GM21423 (cell line): ENCODE measurements around the gene DENND1A.

Experiments
- ATAC-seq: cut with Tn5 transposase; IDR thresholded peaks from one replicate; pipeline ENCODE4 v1.9.1; 2021; ENCODE audit warnings: mild to moderate bottlenecking, moderate library complexity; ENCODE audit not compliant: unreplicated experiment

The DENND1A gene

DNA sequence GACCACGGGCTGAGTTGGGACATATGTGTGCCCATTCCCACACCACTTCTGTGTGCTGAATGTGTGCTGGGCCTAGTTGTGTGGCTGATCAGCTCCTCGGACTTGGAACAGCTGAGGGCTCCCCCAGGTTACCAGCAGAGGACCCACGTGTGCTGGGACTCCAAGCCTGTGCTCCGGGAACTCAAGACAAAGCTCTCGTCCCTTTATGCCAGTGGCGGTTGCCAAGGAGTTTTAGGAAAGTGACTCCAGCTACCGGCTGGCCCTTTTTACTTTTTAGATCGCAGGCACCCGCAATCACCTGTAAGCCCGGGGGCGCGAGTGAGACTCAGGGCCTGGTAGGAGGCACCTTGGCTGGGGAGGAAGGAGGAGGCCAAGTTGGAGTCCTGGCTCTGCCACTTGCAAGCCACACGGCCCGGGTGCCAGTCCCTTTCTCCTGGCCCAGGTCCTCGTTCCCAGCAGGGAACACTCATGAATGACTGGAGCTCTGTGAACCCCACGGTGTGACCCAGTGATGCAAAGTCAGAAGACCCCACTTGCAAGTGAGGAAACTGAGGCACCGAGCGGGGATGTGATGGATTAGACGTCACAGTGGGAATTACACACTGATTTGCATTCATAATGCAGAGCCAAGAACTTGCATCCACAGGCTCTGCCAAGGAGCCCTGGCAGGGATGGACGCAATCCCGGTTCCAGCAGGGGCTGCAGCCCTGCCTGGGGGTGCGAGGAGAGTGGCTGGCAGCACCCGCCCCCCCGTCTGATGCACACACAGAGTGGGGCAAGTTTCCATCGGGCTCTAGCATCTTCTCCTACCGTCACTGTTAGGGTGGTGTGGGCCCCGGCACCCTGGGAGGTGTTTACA is 547.0 kb downstream of the DENND1A start:
- no peak for ATAC-seq

DNA sequence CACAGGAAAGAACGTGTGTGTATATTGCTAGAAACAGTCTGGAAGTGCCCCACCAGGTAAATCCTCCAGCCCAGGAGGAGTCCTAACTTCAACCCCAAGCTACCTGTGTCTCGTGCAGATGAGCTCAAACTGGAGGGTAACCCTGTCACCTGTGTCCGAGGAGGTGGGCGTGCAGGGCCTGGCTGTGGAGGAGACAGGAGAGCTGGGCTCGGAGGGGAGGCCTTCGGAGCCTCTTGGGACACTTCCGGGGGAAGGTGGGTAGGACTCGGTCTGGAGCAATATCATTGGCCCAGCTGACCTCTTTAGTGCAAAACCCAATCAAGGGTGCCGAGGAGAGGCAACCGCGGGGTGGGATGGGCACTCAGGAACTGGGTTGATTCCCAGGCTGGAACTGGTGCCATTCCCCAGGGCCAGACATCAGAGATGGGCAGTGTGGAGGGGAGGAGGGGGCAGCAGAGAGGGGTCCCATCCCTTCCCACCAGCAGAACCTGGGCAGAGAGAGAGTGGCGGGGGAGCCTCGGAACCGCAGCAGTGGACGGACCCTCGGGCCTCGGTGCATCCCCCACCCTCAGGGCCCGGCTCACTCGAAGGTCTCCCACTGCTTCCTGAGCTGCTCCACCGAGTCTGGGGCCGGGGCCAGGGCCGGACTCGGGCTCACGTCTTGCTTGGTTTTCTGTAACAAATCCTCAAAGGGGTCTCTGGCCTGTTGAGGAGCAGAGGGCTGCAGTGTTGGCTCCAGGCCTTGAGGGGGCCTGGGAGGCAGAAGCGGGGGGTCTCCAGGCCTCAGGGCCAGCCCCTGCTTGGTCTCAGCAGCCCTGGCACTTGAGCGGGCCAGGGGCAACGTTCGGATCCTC is 548.8 kb downstream of the DENND1A start:
- no peak for ATAC-seq

DNA sequence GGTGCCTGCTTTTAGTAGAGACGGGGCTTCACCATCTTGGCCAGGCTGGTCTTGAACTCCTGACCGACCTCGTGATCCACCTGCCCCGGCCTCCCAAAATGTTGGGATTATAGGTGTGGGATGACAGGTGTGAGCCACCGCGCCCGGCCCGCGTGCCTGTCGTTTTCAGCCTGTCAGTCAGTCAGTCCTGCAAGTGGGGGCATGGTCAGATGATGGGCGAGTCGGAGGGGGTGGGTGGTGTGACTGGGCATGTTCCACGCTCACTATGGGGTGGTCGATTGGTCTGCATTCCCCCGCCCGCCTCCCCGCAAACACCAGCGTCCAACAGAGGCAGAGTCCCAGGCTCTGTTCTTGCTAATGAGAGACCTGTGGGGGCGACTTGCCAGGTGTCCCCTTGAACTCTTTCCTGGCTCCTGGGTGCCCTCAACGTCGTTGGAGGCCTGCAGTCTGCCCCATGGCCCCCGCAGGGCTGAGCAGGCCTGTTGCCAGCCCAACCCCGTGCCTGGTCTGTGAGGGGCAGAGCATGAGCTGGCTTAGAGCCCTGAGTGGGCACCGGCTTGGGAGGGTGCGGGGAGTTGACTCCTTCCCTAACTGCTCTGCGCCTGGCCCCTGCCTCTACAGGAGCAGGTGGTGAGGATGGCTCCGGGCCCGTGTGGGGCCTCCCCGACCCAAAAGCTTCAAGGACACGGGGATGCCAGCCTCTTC is 550.8 kb downstream of the DENND1A start:
- ATAC-seq = no peak

DNA sequence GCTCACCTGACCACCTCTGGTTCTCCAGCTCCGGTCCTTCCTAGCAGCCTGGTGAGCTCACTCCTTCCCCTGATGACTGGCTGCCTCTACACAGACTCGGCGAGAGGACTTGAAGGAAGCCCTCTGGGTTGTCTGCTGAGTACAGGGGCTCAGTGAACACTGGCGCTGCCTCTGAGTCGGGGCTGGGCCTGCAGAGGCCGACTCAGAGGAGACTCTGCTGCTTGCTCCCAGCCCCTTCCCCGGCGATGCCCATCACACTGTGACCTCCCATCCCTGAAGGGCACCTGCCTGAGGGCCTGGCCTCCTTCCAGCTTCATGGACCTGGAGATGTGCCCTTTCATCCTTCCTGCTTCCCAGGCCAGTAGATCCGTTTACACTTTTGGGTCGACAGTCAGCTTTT is 551.9 kb downstream of the DENND1A start:
- ATAC-seq = no peak

DNA sequence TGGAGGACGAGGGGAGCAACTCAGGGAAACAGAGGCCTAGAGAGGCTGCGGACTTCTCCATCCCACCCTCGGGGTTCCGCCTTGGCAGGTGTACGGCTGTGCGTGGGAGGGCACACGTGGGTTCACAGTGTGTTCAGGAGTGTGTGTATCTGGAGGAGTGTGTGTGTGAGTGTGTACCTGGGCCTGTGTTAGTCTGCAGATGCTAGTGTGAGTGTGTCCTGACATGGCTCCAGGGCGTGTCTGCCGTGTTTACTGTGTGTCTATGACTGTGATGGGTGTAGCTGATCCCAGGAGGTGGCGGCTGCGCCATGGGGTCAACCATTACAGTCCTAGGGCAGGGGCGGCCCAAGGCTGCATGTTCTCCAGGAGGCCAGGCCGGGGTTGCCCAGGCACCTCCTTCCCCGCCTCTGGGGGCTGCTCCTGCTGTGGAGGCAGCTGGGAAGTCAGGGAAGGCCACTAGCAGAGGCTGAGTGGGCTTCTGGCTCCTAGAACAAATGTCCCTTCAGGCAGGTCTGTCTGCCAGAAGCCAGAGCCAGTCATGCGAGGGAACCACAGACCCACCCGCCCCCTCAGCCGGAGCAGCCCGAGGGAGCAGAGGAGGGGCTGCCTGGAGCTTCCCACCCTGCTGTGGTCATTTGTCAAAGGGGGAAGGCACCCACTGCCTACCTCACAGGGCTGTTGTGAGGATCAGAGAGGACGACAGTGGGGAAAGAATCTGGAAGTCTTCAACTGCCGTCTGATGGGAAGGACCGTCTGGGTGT is 552.5 kb downstream of the DENND1A start:
- no peak for ATAC-seq

DNA sequence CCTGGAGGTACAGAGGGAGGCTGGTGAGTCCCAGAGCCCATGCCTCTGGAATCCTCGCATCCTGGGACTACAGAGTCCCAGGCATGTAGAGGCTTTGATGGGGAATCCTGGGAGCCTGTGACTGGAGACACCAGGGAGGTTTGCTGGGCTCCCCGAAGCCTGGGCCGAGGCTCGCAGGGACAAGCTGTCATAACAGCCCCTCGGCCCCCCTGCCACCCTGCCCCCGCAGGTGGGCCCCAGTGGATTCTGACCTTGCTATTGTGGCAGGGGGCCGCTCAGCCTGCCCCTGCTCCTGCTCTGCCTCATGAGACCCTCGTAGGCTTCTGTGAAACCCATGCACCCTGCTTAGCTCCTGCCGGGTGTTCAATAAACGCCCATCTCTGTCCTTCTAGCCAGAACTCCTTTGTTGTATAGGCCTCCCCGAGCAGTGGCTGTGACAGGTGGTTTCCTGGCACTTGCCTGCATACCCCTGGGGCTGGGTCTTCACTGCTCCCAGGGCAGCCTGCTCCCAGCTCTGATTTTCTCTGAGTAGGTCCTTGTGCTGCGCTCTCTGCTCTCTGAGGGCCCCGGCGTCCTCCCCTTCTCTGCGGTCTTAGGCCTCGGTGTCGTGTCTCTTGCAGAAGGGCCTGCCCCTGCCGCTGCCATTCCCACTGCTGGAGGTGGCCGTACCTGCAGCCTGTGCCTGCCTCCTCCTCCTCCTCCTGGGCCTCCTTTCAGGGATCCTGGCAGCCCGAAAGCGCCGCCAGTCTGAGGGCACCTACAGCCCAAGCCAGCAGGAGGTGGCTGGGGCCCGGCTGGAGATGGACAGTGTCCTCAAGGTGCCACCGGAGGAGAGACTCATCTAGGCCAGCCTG is 553.5 kb downstream of the DENND1A start:
- ATAC-seq = no peak

DNA sequence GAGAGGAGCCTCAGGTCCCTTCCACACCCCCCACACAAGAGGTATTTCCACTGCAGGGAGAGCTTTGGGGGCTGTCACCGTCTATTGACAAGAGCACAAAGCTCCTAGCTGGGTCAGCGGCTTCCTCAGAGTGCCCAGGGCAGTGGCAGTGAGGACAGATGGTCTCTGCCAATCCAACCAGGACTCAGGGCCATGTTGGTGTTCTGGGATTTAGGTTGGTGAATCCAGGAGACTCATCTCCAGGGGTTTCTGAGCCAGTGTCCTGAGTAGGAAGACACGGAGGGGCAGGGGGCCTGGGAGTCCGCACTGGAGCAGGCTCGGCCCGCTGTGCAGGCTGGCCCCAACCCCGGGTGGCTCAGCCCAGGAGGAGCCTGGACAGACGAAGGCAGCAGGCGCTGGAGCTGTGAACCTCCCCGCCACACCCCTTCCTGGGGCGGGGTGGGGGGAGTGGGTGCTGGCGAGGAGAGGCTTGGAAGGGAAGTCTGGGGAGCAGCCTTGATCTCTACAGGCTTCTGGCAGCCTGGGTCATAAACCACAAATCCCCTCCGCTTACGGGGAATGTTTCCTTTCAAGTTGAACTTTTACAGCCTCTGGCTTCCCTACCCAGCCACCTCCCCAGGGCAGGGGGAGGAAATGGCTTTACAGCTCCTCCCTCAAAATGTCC is 554.3 kb downstream of the DENND1A start:
- no peak for ATAC-seq

DNA sequence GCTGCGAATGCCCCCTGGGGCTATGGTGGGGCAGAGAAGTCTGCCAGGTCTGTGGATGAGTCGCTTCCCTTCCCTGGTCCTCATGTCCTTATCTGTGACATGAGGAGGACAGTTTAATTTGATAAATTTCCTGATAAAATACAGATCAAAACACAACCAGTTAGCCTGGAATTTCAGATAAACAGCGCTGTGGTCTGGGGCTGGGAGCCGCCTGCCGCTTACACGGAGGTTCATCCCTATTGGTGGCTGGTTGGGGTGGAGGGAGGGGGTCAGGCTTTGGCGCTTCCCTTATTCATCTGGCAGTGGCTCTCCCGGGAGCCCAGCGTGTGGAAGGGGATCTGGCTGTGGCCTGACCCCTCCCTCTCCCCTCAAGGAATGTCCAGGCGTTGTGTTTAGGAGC is 556.0 kb downstream of the DENND1A start:
- ATAC-seq = no peak

DNA sequence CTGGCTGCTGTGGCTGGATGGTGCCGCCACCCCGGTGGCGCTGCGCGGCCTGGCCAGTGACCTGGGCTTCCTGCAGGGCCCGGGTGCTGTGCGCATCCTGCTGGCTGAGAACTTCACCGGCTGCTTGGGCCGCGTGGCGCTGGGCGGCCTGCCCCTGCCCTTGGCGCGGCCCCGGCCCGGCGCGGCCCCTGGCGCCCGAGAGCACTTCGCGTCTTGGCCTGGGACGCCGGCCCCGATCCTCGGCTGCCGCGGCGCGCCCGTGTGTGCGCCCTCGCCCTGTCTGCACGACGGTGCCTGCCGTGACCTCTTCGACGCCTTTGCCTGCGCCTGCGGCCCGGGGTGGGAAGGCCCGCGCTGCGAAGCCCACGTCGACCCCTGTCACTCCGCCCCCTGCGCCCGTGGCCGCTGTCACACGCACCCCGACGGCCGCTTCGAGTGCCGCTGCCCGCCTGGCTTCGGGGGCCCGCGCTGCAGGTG is 556.4 kb downstream of the DENND1A start:
- no peak for ATAC-seq

DNA sequence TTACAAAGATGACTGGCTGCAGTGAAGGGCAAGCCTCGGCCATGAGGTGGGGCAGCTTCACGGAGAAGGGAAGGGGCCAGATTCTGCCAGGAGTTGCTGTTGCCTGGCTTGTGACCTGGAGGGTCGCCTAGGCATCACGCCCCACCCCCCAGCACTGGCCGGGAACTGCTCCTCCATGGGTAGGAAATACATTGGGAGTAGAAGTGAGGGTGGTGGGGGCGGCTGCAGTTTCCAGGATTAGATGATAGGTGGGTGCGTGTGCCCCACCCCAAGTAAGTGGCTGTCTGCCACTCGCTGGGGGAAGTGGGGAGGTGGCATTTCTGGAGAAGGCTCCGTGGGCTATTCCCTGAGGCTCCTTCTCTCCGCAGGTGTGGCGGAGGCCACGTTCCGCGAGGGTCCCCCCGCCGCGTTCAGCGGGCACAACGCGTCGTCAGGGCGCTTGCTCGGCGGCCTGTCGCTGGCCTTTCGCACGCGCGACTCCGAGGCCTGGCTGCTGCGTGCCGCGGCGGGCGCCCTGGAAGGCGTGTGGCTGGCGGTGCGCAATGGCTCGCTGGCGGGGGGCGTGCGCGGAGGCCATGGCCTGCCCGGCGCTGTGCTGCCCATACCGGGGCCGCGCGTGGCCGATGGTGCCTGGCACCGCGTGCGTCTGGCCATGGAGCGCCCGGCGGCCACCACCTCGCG is 557.0 kb downstream of the DENND1A start:
- no peak for ATAC-seq

DNA sequence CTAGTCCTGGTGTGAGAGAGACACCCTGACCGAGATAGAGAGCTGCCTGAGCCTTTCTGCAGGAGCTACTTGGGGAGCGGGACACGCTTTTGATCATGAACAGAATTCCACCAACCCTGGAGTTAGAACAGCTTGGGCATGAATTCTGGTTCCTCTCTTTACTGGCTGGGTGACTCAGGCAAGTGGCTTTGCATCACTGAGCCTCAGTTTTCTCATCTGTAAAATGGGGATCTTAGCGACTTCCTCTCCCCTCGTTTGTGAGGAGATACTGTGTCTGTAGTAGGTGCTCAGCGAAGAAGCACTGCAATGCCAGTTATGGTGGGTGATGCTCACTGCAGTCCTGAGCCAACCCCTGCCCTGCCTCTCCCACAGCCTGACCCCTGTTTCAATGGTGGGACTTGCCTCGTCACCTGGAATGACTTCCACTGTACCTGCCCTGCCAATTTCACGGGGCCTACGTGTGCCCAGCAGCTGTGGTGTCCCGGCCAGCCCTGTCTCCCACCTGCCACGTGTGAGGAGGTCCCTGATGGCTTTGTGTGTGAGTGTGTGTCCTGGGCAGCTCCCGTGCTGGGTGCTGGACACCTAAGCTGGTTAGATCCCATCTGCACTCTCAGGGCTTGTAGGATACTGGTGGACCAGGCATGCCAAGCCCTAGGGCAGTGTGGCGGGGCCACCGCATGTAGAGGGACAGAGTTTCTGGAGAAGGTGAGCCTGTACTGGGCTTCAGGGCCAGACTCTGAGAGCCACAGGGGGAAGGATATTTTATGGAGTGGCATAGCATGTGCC is 557.9 kb downstream of the DENND1A start:
- ATAC-seq = no peak

DNA sequence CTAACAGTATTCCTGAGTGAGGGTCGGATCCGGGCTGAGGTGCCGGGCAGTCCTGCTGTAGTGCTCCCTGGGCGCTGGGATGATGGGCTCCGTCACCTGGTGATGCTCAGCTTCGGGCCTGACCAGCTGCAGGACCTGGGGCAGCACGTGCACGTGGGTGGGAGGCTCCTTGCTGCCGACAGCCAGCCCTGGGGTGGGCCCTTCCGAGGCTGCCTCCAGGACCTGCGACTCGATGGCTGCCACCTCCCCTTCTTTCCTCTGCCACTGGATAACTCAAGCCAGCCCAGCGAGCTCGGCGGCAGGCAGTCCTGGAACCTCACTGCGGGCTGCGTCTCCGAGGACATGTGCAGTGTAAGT is 558.7 kb downstream of the DENND1A start:
- ATAC-seq = no peak

DNA sequence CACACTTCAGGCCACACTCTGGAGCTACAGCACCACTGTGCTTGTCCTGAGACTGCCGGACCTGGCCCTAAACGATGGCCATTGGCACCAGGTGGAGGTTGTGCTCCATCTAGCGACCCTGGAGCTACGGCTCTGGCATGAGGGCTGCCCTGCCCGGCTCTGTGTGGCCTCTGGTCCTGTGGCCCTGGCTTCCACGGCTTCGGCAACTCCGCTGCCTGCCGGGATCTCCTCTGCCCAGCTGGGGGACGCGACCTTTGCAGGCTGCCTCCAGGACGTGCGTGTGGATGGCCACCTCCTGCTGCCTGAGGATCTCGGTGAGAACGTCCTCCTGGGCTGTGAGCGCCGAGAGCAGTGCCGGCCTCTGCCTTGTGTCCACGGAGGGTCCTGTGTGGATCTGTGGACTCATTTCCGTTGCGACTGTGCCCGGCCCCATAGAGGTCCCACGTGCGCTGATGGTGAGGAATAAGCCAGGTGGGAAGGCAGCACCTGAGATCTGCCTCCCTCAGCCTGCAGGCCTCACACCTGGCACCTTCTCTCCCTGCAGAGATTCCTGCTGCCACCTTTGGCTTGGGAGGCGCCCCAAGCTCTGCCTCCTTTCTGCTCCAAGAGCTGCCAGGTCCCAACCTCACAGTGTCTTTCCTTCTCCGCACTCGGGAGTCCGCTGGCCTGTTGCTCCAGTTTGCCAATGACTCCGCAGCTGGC is 559.2 kb downstream of the DENND1A start:
- ATAC-seq = no peak

DNA sequence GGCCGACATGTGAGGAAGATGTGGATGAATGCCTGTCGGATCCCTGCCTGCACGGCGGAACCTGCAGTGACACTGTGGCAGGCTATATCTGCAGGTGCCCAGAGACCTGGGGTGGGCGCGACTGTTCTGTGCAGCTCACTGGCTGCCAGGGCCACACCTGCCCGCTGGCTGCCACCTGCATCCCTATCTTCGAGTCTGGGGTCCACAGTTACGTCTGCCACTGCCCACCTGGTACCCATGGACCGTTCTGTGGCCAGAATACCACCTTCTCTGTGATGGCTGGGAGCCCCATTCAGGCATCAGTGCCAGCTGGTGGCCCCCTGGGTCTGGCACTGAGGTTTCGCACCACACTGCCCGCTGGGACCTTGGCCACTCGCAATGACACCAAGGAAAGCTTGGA is 559.8 kb downstream of the DENND1A start:
- ATAC-seq = no peak

DNA sequence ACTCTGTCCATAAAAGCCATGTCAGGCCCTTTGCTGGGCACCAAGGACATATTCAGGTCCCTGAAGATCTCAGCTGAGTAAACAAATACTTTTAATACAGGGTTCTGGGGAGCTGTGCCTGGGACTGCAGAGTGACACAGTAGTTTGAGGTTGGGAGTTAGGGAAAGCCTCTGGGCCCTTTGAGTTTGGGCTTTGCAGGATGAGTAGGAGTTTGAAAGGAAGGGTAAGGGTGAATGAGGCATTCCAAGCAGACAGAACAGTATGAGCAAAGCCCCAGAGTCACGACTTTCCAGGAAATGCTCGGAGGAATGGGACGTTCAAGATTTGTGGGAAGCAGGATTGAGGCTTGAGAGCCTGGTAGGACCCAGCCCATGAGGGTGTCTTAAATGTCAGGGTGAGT is 560.6 kb downstream of the DENND1A start:
- ATAC-seq = no peak

DNA sequence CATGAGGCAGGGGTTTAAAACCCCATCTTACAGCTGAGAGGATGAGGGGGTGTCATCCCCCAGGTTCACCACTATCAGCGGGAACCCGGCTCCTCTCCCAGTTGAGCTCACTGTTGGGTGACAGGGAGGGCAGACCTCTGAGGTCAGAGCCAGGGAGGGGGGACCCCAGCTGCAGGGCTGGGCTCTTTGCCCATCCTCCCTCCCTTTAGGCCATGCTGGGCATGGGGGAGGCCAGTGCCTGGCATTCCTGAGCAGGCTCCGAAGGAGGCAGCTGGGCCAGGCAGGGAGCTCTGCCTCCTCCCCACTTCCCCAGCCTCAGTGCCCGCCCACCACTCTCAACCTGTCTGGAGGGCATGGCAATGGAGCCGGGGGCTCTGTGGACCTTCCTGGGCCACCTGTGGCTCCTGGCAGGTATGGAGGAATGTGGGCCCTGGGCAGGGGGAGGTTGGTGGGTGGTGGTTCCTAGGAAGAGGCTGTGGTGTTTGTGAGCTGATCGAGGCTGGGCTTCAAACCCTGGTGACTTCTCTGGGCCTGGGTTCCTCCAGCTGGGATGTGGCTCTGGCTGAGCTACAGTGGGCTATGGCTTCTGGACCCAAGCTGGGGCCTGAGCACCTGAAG is 561.3 kb downstream of the DENND1A start:
- no peak for ATAC-seq

DNA sequence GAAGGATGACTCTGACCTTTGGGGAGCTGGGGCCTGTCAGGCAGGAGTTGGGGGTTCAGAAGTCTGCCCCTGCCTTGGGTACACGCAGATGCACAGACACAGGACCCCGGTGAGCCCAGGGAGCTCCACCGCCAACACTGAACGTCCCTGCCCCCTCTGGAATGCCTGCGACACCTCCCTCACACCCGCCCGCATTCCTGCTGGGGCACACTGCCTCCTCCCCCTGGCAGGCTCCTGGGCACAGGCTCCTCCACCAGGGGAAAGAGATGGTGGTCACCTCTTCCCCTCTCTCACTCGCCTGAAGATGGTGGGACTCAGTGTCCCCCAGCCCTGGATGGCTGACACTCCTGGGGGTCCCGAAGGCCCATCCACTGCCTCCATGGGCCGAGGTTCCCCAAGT is 561.9 kb downstream of the DENND1A start:
- no peak for ATAC-seq
